HEK293 (cell line): ENCODE results near the gene BEST3.

Experiments used
- BCL11B ChIP-seq: fragments of 450-650 bp; formaldehyde crosslinking; IDR thresholded peaks from 2 replicates; pipeline ENCODE4 v1.5.1; 2016; ENCODE audit warnings: low read depth, missing biosample characterization, missing genetic modification characterization
- MYNN ChIP-seq: fragments of 450-650 bp; formaldehyde crosslinking; IDR thresholded peaks from 2 replicates; pipeline ENCODE4 v1.5.1; 2016; ENCODE audit warnings: missing biosample characterization, missing genetic modification characterization, borderline replicate concordance
- OSR2 ChIP-seq: fragments of 450-650 bp; formaldehyde crosslinking; IDR thresholded peaks from 2 replicates; pipeline ENCODE4 v1.5.1; 2016; ENCODE audit warnings: missing biosample characterization, missing genetic modification characterization
- YY1 ChIP-seq: fragments of 450-650 bp; formaldehyde crosslinking; IDR thresholded peaks from 2 replicates; pipeline ENCODE4 v1.5.1; 2018; ENCODE audit warnings: missing biosample characterization, missing genetic modification characterization
- ZNF138 ChIP-seq: fragments of 450-650 bp; formaldehyde crosslinking; IDR thresholded peaks from 2 replicates; pipeline ENCODE4 v1.5.1; 2016; ENCODE audit warnings: missing biosample characterization, missing genetic modification characterization, borderline replicate concordance
- ZNF146 ChIP-seq: fragments of 450-650 bp; formaldehyde crosslinking; IDR thresholded peaks from 2 replicates; pipeline ENCODE4 v1.5.1; 2016; ENCODE audit warnings: missing biosample characterization, missing genetic modification characterization
- ZNF155 ChIP-seq: fragments of 450-650 bp; formaldehyde crosslinking; IDR thresholded peaks from 2 replicates; pipeline ENCODE4 v1.5.1; 2016; ENCODE audit warnings: missing biosample characterization, missing genetic modification characterization
- ZNF2 ChIP-seq: fragments of 450-650 bp; formaldehyde crosslinking; IDR thresholded peaks from 2 replicates; pipeline ENCODE4 v1.5.1; 2016; ENCODE audit warnings: missing biosample characterization, missing genetic modification characterization
- ZNF214 ChIP-seq: fragments of 450-650 bp; formaldehyde crosslinking; IDR thresholded peaks from 2 replicates; pipeline ENCODE4 v1.5.1; 2017; ENCODE audit warnings: missing biosample characterization, mild to moderate bottlenecking, missing genetic modification characterization, borderline replicate concordance
- ZNF223 ChIP-seq: fragments of 450-650 bp; formaldehyde crosslinking; IDR thresholded peaks from 2 replicates; pipeline ENCODE4 v1.5.1; 2016; ENCODE audit warnings: missing biosample characterization, missing genetic modification characterization
- ZNF24 ChIP-seq: fragments of 450-650 bp; formaldehyde crosslinking; IDR thresholded peaks from 2 replicates; pipeline ENCODE4 v1.5.1; 2016; ENCODE audit warnings: missing biosample characterization, missing genetic modification characterization
- ZNF292 ChIP-seq: fragments of 450-650 bp; formaldehyde crosslinking; IDR thresholded peaks from 2 replicates; pipeline ENCODE4 v1.5.1; 2016; ENCODE audit warnings: low read depth, missing biosample characterization, missing genetic modification characterization, borderline replicate concordance
- ZNF324 ChIP-seq: fragments of 450-650 bp; formaldehyde crosslinking; IDR thresholded peaks from 2 replicates; pipeline ENCODE4 v1.5.1; 2016; ENCODE audit warnings: missing biosample characterization, missing genetic modification characterization
- ZNF37A ChIP-seq: fragments of 450-650 bp; IDR thresholded peaks from 2 replicates; pipeline ENCODE4 v1.5.1; 2018; ENCODE audit warnings: missing biosample characterization, missing genetic modification characterization
- ZNF433 ChIP-seq: fragments of 450-650 bp; formaldehyde crosslinking; IDR thresholded peaks from 2 replicates; pipeline ENCODE4 v1.5.1; 2016; ENCODE audit warnings: missing biosample characterization, missing genetic modification characterization, low read depth
- ZNF510 ChIP-seq: fragments of 450-650 bp; formaldehyde crosslinking; IDR thresholded peaks from 2 replicates; pipeline ENCODE4 v1.5.1; 2018; ENCODE audit warnings: mild to moderate bottlenecking, missing genetic modification characterization, missing biosample characterization; ENCODE audit not compliant: insufficient replicate concordance
- ZNF530 ChIP-seq: fragments of 450-650 bp; formaldehyde crosslinking; IDR thresholded peaks from 2 replicates; pipeline ENCODE4 v1.5.1; 2016; ENCODE audit warnings: low read depth, missing biosample characterization, missing genetic modification characterization
- ZNF571 ChIP-seq: fragments of 450-650 bp; formaldehyde crosslinking; IDR thresholded peaks from 2 replicates; pipeline ENCODE4 v1.5.0; 2017; ENCODE audit warnings: missing biosample characterization, missing genetic modification characterization
- ZNF623 ChIP-seq: fragments of 450-650 bp; formaldehyde crosslinking; IDR thresholded peaks from 2 replicates; pipeline ENCODE4 v1.5.1; 2016; ENCODE audit warnings: missing biosample characterization, missing genetic modification characterization
- ZNF626 ChIP-seq: fragments of 450-650 bp; sonication (Bioruptor Pico); formaldehyde crosslinking; IDR thresholded peaks from 2 replicates; pipeline ENCODE4 v1.5.1; 2018; ENCODE audit warnings: missing biosample characterization, missing genetic modification characterization, inconsistent platforms
- ZNF654 ChIP-seq: fragments of 450-650 bp; formaldehyde crosslinking; IDR thresholded peaks from 2 replicates; pipeline ENCODE4 v1.5.1; 2016; ENCODE audit warnings: low read depth, missing biosample characterization, missing genetic modification characterization
- ZNF664 ChIP-seq: fragments of 450-650 bp; formaldehyde crosslinking; IDR thresholded peaks from 2 replicates; pipeline ENCODE4 v1.5.1; 2016; ENCODE audit warnings: missing biosample characterization, missing genetic modification characterization
- ZNF791 ChIP-seq: fragments of 450-650 bp; formaldehyde crosslinking; IDR thresholded peaks from 2 replicates; pipeline ENCODE4 v1.5.1; 2016; ENCODE audit warnings: missing biosample characterization, missing genetic modification characterization
- ZNF830 ChIP-seq: fragments of 450-650 bp; IDR thresholded peaks from 2 replicates; pipeline ENCODE4 v1.5.0; 2018; ENCODE audit warnings: missing biosample characterization, missing genetic modification characterization, low read depth, mild to moderate bottlenecking, moderate library complexity
- ZNF837 ChIP-seq: fragments of 450-650 bp; formaldehyde crosslinking; IDR thresholded peaks from 2 replicates; pipeline ENCODE4 v1.5.1; 2016; ENCODE audit warnings: missing biosample characterization, missing genetic modification characterization
- TF ChIP-seq, protein P1 (sequence below): fragments of 450-650 bp; formaldehyde crosslinking; IDR thresholded peaks from 2 replicates; pipeline ENCODE4 v1.5.1; 2016; ENCODE audit warnings: missing biosample characterization, missing genetic modification characterization
- TF ChIP-seq, protein P2 (sequence below): fragments of 450-650 bp; formaldehyde crosslinking; IDR thresholded peaks from 2 replicates; pipeline ENCODE4 v1.5.1; 2016; ENCODE audit warnings: missing biosample characterization, missing genetic modification characterization
- TF ChIP-seq, protein P3 (sequence below): fragments of 450-650 bp; formaldehyde crosslinking; IDR thresholded peaks from 2 replicates; pipeline ENCODE4 v1.5.1; 2016; ENCODE audit warnings: missing biosample characterization, missing genetic modification characterization
- TF ChIP-seq, protein P4 (sequence below): sonication (generic); formaldehyde crosslinking; IDR thresholded peaks from 2 replicates; pipeline ENCODE4 v1.8.1; 2022; ENCODE audit warnings: mild to moderate bottlenecking, moderate library complexity, missing genetic modification reagents
- TF ChIP-seq, protein P5 (sequence below): fragments of 450-650 bp; formaldehyde crosslinking; IDR thresholded peaks from 2 replicates; pipeline ENCODE4 v1.5.1; 2016; ENCODE audit warnings: missing biosample characterization, missing genetic modification characterization, low read depth

BEST3 gene

DNA sequence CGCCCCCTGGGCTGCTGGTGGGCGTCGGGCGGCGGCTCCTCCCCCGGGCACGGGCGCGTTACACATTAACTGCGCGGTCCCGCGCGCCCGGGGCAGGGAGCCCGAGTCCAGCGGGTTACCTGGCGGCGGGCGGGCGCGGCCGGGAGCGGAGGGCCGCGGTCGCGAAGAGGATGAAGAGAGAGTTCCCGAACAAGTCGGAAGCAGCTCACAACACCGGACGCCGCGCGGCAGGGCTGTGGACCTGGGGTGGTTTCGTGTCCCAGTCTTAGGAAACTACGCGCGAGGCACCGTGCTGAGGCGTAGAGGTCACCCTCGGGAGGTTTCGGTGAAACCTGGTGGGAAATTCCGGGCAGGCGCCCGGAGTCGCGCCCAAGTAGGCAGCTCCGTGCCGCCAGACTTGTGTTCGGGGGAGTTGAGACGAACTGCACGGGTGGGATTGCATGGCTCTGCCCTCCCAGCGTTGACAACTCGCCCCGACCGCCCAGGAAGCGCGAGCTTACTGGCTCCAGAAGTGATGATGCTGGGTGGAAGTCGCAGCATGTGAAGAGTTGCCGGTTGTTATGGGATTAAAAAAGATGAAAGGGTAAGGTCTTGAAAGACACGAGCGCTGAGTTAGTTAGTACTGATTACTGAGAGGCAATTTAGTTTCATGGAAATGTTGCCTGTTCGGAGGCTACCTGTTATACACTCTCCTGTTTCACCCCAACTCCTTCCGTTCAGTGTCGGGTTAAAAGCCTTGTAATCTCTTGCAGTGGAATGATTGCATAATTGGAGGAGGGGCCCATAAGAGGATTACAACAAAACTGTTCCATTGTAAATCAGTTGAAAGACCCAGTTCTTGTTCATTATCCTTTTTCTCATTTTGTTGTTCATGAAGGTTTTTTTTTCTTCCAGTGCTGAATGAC is 40.4 kb upstream of the BEST3 start (continued):
- TF ChIP-seq OSR2 (tag by site-specific recombination) (peak; percentile 78), ZNF24 (tag by site-specific recombination) (no peak), ZNF223 (tag by site-specific recombination) (no peak), ZNF37A (no peak), YY1 (tag by site-specific recombination) (no peak), ZNF433 (tag by site-specific recombination) (no peak), ZNF155 (tag by site-specific recombination) (no peak), ZNF530 (no peak), ZNF214 (tag by site-specific recombination) (no peak), ZNF626 (tag by site-specific recombination) (no peak), ZNF791 (tag by site-specific recombination) (no peak), ZNF138 (tag by site-specific recombination) (no peak), ZNF654 (tag by site-specific recombination) (no peak), ZNF292 (tag by site-specific recombination) (no peak), ZNF837 (no peak), ZNF571 (tag by site-specific recombination) (no peak), ZNF324 (no peak), ZNF623 (tag by site-specific recombination) (no peak), ZNF510 (tag by site-specific recombination) (no peak), ZNF146 (tag by site-specific recombination) (no peak), ZNF830 (no peak), MYNN (peak; percentile 50; the same call in 1 of the 2 replicates), BCL11B (tag by site-specific recombination) (no peak), ZNF664 (tag by site-specific recombination) (no peak), ZNF2 (peak; percentile 43)
- TF ChIP-seq, protein P1, sequence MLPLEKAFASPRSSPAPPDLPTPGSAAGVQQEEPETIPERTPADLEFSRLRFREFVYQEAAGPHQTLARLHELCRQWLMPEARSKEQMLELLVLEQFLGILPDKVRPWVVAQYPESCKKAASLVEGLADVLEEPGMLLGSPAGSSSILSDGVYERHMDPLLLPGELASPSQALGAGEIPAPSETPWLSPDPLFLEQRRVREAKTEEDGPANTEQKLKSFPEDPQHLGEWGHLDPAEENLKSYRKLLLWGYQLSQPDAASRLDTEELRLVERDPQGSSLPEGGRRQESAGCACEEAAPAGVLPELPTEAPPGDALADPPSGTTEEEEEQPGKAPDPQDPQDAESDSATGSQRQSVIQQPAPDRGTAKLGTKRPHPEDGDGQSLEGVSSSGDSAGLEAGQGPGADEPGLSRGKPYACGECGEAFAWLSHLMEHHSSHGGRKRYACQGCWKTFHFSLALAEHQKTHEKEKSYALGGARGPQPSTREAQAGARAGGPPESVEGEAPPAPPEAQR (tag by site-specific recombination) = no peak
- TF ChIP-seq, protein P2, sequence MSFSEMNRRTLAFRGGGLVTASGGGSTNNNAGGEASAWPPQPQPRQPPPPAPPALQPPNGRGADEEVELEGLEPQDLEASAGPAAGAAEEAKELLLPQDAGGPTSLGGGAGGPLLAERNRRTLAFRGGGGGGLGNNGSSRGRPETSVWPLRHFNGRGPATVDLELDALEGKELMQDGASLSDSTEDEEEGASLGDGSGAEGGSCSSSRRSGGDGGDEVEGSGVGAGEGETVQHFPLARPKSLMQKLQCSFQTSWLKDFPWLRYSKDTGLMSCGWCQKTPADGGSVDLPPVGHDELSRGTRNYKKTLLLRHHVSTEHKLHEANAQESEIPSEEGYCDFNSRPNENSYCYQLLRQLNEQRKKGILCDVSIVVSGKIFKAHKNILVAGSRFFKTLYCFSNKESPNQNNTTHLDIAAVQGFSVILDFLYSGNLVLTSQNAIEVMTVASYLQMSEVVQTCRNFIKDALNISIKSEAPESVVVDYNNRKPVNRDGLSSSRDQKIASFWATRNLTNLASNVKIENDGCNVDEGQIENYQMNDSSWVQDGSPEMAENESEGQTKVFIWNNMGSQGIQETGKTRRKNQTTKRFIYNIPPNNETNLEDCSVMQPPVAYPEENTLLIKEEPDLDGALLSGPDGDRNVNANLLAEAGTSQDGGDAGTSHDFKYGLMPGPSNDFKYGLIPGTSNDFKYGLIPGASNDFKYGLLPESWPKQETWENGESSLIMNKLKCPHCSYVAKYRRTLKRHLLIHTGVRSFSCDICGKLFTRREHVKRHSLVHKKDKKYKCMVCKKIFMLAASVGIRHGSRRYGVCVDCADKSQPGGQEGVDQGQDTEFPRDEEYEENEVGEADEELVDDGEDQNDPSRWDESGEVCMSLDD (tag by site-specific recombination) = no peak
- TF ChIP-seq, protein P3, sequence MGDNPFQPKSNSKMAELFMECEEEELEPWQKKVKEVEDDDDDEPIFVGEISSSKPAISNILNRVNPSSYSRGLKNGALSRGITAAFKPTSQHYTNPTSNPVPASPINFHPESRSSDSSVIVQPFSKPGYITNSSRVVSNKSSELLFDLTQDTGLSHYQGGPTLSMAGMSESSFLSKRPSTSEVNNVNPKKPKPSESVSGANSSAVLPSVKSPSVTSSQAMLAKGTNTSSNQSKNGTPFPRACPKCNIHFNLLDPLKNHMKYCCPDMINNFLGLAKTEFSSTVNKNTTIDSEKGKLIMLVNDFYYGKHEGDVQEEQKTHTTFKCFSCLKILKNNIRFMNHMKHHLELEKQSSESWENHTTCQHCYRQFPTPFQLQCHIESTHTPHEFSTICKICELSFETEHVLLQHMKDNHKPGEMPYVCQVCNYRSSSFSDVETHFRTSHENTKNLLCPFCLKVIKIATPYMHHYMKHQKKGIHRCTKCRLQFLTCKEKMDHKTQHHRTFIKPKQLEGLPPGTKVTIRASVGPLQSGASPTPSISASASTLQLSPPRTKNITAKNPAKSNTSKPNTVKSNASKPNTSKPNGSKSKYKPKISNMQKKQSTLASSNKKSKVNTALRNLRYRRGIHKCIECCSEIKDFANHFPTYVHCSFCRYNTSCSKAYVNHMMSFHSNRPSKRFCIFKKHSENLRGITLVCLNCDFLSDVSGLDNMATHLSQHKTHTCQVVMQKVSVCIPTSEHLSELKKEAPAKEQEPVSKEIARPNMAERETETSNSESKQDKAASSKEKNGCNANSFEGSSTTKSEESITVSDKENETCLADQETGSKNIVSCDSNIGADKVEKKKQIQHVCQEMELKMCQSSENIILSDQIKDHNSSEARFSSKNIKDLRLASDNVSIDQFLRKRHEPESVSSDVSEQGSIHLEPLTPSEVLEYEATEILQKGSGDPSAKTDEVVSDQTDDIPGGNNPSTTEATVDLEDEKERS (tag by site-specific recombination) = no peak
- TF ChIP-seq, protein P4, sequence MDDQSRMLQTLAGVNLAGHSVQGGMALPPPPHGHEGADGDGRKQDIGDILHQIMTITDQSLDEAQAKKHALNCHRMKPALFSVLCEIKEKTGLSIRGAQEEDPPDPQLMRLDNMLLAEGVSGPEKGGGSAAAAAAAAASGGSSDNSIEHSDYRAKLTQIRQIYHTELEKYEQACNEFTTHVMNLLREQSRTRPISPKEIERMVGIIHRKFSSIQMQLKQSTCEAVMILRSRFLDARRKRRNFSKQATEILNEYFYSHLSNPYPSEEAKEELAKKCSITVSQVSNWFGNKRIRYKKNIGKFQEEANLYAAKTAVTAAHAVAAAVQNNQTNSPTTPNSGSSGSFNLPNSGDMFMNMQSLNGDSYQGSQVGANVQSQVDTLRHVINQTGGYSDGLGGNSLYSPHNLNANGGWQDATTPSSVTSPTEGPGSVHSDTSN = no peak
- TF ChIP-seq, protein P5, sequence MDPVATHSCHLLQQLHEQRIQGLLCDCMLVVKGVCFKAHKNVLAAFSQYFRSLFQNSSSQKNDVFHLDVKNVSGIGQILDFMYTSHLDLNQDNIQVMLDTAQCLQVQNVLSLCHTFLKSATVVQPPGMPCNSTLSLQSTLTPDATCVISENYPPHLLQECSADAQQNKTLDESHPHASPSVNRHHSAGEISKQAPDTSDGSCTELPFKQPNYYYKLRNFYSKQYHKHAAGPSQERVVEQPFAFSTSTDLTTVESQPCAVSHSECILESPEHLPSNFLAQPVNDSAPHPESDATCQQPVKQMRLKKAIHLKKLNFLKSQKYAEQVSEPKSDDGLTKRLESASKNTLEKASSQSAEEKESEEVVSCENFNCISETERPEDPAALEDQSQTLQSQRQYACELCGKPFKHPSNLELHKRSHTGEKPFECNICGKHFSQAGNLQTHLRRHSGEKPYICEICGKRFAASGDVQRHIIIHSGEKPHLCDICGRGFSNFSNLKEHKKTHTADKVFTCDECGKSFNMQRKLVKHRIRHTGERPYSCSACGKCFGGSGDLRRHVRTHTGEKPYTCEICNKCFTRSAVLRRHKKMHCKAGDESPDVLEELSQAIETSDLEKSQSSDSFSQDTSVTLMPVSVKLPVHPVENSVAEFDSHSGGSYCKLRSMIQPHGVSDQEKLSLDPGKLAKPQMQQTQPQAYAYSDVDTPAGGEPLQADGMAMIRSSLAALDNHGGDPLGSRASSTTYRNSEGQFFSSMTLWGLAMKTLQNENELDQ (tag by site-specific recombination) = no peak
